Measurements from ENCODE around the gene ZNF296.

- TF ChIP-seq CTCF (IDR thresholded peaks at IDR 0.05) (no peak), POLR2A (IDR thresholded peaks at IDR 0.05) (no peak)
These were observed 43.3 kb upstream of the ZNF296 start for GRCh38 chr19:45119582-45119981.
